H1 (cell line): ENCODE data around the gene RNF130. TPM values are rescaled to one million over a fixed set of nuclear protein-coding genes. Genes with fewer than 3 reads are reported as not detected.

ENCODE experiments used
- SIN3A ChIP-seq, 2 experiments: IDR thresholded peaks in 1 of 2; conservative IDR thresholded peaks in 1 of 2; 2 replicates each; pipeline ENCODE4 v1.6.1; 2011 to 2012; ENCODE audit warnings: low read length in 2 of 2, improper control_type of control experiment in 1 of 2, low read depth in 1 of 2, mild to moderate bottlenecking in 1 of 2
- polyA plus RNA-seq, 7 experiments: library from polyadenylated mRNA; depleted of rRNA in 3 of 7; stranded (reverse) in 5 of 7; unstranded in 2 of 7; fragments of >200 nt in 5 of 7; fragments of 200-250 nt in 2 of 7; gene quantifications; 1 replicate in 5 of 7; 2 replicates in 1 of 7; 4 replicates in 1 of 7; pipeline versions ENCODE4 v1.2.1 to v1.2.3, GENCODE V29; 2011 to 2013; ENCODE audit warnings: missing spikeins in 2 of 7, mixed read lengths in 2 of 7
- total RNA-seq: library from RNA; stranded (reverse); fragmentation: NEBNext Ultra II Directional; extraction: Animal tissue kit (Norgen Biotek cat#: 25700); gene quantifications from 2 replicates; pipeline ENCODE4 v1.2.1, GENCODE V29; 2021
- TF ChIP-seq, protein P1 (sequence below), 3 experiments: IDR thresholded peaks; 1 replicate in 2 of 3; 2 replicates in 1 of 3; pipeline versions ENCODE4 v1.5.1 to v1.6.1; 2011; ENCODE audit warnings: low read length in 3 of 3, mild to moderate bottlenecking in 3 of 3, inconsistent platforms in 2 of 3, low read depth in 1 of 3, moderate library complexity in 1 of 3; ENCODE audit not compliant: insufficient read depth in 1 of 3; ENCODE audit errors: control extremely low read depth in 1 of 3

The RNF130 gene
- total and polyA plus RNA-seq, 2 of the 8 experiments (the other 6 are each of a cell fraction or from before 2014, with no cell fraction given) = 65.1 to 70.0 TPM

DNA sequence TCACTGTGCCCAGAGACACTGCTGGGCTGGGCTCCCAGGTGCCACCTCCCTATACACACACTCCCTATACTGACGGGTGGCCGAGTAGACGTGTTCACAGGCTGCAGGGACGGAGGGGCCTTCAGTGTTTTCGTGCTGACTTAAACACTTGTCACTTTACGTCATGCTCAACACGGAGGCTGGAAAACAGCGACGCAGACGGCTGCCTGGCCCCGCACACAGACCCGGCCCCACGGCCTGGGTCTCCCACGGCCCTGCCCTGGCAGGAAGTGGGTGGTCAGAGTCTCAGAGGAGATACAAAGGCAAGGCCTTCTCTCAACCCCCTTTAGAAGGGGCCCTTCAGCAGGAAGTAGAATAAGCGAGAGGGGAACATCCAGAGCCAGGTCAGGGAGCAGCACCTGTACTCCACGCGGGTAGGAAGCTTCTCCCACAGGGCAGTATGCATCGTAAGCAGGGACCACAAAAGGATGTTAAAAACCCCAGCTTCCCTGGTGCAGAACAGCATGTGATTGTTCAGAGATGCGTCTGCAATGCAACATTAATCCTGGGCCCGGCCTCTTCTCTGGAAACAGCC lies 152.0 kb downstream of the RNF130 start (continued):
- TF ChIP-seq, protein P1, sequence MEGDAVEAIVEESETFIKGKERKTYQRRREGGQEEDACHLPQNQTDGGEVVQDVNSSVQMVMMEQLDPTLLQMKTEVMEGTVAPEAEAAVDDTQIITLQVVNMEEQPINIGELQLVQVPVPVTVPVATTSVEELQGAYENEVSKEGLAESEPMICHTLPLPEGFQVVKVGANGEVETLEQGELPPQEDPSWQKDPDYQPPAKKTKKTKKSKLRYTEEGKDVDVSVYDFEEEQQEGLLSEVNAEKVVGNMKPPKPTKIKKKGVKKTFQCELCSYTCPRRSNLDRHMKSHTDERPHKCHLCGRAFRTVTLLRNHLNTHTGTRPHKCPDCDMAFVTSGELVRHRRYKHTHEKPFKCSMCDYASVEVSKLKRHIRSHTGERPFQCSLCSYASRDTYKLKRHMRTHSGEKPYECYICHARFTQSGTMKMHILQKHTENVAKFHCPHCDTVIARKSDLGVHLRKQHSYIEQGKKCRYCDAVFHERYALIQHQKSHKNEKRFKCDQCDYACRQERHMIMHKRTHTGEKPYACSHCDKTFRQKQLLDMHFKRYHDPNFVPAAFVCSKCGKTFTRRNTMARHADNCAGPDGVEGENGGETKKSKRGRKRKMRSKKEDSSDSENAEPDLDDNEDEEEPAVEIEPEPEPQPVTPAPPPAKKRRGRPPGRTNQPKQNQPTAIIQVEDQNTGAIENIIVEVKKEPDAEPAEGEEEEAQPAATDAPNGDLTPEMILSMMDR (IDR thresholded peaks at IDR 0.05; ENCODE audit: control extremely low read depth in 1 of 3, insufficient read depth in 1 of 3, low read depth in 1 of 3, low read length in 3 of 3) = no peak
- no peak for TF ChIP-seq SIN3A (conservative IDR thresholded peaks at IDR 0.05 in 1 of 2, IDR thresholded peaks at IDR 0.05 in 1 of 2; ENCODE audit: low read depth in 1 of 2, low read length in 2 of 2)
